Neural cell (in vitro differentiated cells): Measurements from ENCODE around the gene FERMT3.

ENCODE experiments used
- EP300 ChIP-seq: fragments of 450-650 bp; conservative IDR thresholded peaks from 2 replicates; pipeline ENCODE4 v1.6.1; 2014; ENCODE audit warnings: antibody characterized with exemption, mild to moderate bottlenecking, moderate library complexity; ENCODE audit not compliant: poor library complexity, severe bottlenecking
- EZH2 ChIP-seq: fragments of 200-600, 300-800 bp; shearing (Covaris generic), sonication (generic); IDR thresholded peaks from 2 replicates; pipeline ENCODE4 v1.6.1; 2014; ENCODE audit warnings: antibody characterized with exemption, low read length, borderline replicate concordance, mild to moderate bottlenecking; ENCODE audit not compliant: insufficient read depth, poor library complexity, severe bottlenecking
- POLR2AphosphoS5 ChIP-seq: IDR thresholded peaks from 2 replicates; pipeline ENCODE4 v1.6.1; 2012
- RAD21 ChIP-seq: fragments of 450-650 bp; conservative IDR thresholded peaks from 2 replicates; pipeline ENCODE4 v1.6.1; 2014; ENCODE audit warnings: antibody characterized with exemption, mild to moderate bottlenecking, moderate library complexity
- TAF1 ChIP-seq: IDR thresholded peaks from 2 replicates; pipeline ENCODE4 v1.6.1; 2012; ENCODE audit warnings: low read depth
- TF ChIP-seq, protein P1 (sequence below): fragments of 450-650 bp; IDR thresholded peaks from 2 replicates; pipeline ENCODE4 v1.5.1; 2014; ENCODE audit warnings: antibody characterized with exemption, mild to moderate bottlenecking, moderate library complexity; ENCODE audit not compliant: poor library complexity, severe bottlenecking
- TF ChIP-seq, protein P2 (sequence below): IDR thresholded peaks from 2 replicates; pipeline ENCODE4 v1.6.1; 2012; ENCODE audit warnings: borderline replicate concordance

DNA sequence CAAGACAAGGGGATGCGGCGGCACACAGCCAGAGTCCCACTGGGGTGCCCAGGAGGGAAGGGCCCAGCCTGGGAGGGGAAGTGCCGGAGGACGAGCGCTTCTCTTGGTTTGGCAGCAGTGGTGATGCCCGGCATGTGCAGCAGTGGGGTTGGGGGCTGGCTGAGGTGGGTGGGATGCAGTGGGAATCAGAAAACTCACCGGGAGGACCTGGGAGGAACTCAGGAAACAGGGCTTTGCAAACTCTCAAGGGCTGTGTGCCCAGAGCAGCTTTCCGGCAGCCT is 3.0 kb downstream of the FERMT3 start:
- TF ChIP-seq POLR2AphosphoS5 (no peak), EP300 (no peak), EZH2 (no peak), RAD21 (no peak), TAF1 (no peak)
- TF ChIP-seq, protein P1, sequence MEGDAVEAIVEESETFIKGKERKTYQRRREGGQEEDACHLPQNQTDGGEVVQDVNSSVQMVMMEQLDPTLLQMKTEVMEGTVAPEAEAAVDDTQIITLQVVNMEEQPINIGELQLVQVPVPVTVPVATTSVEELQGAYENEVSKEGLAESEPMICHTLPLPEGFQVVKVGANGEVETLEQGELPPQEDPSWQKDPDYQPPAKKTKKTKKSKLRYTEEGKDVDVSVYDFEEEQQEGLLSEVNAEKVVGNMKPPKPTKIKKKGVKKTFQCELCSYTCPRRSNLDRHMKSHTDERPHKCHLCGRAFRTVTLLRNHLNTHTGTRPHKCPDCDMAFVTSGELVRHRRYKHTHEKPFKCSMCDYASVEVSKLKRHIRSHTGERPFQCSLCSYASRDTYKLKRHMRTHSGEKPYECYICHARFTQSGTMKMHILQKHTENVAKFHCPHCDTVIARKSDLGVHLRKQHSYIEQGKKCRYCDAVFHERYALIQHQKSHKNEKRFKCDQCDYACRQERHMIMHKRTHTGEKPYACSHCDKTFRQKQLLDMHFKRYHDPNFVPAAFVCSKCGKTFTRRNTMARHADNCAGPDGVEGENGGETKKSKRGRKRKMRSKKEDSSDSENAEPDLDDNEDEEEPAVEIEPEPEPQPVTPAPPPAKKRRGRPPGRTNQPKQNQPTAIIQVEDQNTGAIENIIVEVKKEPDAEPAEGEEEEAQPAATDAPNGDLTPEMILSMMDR = no peak
- TF ChIP-seq, protein P2, sequence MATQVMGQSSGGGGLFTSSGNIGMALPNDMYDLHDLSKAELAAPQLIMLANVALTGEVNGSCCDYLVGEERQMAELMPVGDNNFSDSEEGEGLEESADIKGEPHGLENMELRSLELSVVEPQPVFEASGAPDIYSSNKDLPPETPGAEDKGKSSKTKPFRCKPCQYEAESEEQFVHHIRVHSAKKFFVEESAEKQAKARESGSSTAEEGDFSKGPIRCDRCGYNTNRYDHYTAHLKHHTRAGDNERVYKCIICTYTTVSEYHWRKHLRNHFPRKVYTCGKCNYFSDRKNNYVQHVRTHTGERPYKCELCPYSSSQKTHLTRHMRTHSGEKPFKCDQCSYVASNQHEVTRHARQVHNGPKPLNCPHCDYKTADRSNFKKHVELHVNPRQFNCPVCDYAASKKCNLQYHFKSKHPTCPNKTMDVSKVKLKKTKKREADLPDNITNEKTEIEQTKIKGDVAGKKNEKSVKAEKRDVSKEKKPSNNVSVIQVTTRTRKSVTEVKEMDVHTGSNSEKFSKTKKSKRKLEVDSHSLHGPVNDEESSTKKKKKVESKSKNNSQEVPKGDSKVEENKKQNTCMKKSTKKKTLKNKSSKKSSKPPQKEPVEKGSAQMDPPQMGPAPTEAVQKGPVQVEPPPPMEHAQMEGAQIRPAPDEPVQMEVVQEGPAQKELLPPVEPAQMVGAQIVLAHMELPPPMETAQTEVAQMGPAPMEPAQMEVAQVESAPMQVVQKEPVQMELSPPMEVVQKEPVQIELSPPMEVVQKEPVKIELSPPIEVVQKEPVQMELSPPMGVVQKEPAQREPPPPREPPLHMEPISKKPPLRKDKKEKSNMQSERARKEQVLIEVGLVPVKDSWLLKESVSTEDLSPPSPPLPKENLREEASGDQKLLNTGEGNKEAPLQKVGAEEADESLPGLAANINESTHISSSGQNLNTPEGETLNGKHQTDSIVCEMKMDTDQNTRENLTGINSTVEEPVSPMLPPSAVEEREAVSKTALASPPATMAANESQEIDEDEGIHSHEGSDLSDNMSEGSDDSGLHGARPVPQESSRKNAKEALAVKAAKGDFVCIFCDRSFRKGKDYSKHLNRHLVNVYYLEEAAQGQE = no peak
